Epithelial cell of proximal tubule (primary cell): ENCODE measurements around the gene PTPN9. TPM values are rescaled to one million over a fixed set of nuclear protein-coding genes. Genes with fewer than 3 reads are reported as not detected.
"Not testable (repeated sequence)": the region's sequence is repeated elsewhere in the genome, so short reads cannot be mapped to it uniquely, and the experiment has no call there.

Experiments
- DNase-seq: peaks from one replicate; pipeline ENCODE4 v3.0.0-alpha.2; 2011; ENCODE audit warnings: low read depth
- H3K4me3 ChIP-seq: 2 replicates; pipeline ENCODE4 v1.5.1; 2011; ENCODE audit warnings: low read depth, mild to moderate bottlenecking, low read length
- total RNA-seq: library from RNA; depleted of rRNA; stranded (reverse); fragments of >200 nt; gene quantifications from 2 replicates; pipeline ENCODE4 v1.2.3, GENCODE V29; 2015
- TF ChIP-seq, protein P1 (sequence below): conservative IDR thresholded peaks from 2 replicates; pipeline ENCODE4 v1.5.1; 2012; ENCODE audit warnings: low read depth, mild to moderate bottlenecking, low read length

Gene PTPN9
- total RNA-seq, 1 donor from 2014 or later: 23.8 TPM

DNA sequence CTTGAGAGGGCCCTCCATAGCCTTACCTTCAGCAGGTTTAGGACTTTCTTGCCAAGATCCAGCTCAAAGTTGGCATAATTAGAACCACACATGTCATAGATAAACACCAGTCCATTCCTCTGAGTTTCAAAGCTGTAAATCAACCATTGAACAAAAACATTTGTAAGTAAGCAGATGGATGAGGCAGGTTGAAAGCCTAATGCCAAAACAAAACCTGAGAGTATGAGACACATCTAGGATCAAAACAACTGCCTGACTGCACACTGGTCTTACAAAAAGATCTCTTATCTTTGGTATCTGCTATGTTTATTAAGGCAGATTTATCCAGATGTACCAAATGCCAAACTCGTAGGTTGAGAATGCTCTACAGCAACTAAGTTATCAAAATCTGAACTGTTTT is 61.9 kb downstream of the PTPN9 start:
- TF ChIP-seq, protein P1, sequence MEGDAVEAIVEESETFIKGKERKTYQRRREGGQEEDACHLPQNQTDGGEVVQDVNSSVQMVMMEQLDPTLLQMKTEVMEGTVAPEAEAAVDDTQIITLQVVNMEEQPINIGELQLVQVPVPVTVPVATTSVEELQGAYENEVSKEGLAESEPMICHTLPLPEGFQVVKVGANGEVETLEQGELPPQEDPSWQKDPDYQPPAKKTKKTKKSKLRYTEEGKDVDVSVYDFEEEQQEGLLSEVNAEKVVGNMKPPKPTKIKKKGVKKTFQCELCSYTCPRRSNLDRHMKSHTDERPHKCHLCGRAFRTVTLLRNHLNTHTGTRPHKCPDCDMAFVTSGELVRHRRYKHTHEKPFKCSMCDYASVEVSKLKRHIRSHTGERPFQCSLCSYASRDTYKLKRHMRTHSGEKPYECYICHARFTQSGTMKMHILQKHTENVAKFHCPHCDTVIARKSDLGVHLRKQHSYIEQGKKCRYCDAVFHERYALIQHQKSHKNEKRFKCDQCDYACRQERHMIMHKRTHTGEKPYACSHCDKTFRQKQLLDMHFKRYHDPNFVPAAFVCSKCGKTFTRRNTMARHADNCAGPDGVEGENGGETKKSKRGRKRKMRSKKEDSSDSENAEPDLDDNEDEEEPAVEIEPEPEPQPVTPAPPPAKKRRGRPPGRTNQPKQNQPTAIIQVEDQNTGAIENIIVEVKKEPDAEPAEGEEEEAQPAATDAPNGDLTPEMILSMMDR: no peak
- no peak for DNase-seq
- H3K4me3 ChIP-seq: no peak overlapping the region

DNA sequence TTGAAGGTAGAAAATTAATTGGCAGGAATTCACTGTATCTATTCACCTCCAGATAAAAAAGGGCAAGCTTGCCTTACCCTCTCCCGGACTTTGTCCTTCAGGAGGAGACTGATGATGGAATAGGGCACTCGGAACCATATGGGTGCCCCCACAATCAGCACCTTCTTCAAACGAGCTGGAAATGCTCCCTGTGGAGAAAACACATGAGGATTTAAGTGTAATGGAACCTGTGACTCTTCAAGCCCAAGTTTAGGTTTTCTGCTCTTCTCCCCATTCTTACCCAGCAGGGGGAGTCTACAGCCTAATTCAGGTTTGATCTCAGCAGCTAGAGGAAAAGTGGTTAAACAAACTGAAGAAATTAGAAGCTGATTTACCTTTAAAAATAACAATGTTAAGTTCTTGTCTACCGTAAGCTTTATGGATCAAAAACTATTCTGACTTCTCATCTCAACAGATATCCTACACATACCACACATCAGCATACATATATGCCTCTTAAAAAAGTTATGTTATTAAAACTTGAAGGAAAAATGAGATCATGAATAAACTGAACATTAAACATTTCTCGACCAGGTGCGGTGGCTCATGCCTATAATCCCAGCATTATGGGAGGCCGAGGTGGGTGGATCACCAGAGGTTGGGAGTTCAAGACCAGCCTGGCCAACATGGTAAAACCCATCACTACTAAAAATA is 70.1 kb downstream of the PTPN9 start:
- TF ChIP-seq, protein P1: peak; percentile 78
- DNase-seq: no peak
- no peak overlapping the region for H3K4me3 ChIP-seq

DNA sequence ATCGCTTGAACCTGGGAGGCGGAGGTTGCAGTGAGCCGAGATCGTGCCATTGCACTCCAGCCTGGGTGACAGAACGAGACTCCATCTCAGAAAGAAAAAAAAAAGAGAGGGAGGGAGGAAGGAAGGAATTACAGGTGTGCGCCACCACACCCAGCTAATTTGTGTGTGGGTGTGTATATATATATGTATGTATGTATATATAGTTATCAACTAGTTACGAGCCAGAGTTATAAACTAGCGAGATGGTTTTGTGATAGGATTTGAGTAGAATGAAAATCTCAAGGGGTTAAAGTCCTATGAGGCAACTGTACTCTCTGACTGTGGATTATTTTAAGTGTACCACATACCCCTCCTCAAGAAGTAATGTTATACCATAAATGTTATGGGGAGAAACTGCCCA is 76.8 kb downstream of the PTPN9 start:
- no peak overlapping the region for H3K4me3 ChIP-seq
- TF ChIP-seq, protein P1: no peak
- no peak for DNase-seq

- TF ChIP-seq, protein P1: no peak
- H3K4me3 ChIP-seq: no peak overlapping the region
- DNase-seq: no peak
These were observed 85.4 kb downstream of the PTPN9 start for GRCh38 chr15:75493732-75494131.

DNA sequence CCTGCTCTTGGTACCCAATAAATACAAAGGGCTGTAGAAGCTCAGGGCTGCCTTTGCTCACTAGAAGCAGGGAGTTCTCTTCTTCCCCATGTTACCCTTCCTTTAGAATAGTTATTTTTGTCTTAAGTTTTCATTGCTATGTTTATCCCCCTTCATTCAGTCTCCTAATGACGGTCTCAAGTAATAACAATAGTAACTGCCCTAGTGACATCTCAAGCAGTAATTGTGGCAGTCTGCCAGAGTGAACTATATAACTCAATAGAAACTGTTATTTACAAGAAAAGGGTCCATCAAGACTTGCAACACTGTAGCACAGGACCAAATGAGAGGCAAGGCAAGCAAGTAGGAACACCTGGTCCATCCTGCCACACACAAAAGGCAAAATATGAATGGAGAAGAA is 95.2 kb downstream of the PTPN9 start:
- no peak for DNase-seq
- TF ChIP-seq, protein P1: no peak
- no peak overlapping the region for H3K4me3 ChIP-seq

DNA sequence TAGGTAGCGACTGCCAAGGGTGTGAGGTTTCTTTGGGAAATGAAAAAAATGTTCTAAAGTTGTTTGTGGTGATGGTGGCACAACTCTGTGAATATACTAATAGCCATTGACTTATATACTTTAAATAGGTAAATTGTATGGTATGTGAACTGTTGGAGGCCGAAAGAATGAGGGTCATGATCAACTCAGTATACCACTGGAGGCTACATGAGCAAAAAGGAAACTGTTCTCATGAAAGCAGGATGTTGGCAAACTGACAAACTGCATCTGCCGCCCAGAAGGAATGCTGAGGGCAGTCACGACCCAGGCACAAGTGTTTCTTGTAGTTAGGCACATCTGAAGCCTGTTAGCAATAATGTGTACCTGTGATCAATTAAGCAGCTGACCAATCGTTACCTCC is 95.6 kb downstream of the PTPN9 start:
- H3K4me3 ChIP-seq, DNase-seq: not testable (repeated sequence)

- no peak overlapping the region for H3K4me3 ChIP-seq
- no peak for DNase-seq
- TF ChIP-seq, protein P1: no peak
These were observed 96.0 kb downstream of the PTPN9 start for GRCh38 chr15:75483106-75483505.

- H3K4me3 ChIP-seq, DNase-seq: not testable (repeated sequence)
These were observed 98.7 kb downstream of the PTPN9 start for GRCh38 chr15:75480463-75480862.
